ENCODE results near the gene CEP164.

Gene CEP164

DNA sequence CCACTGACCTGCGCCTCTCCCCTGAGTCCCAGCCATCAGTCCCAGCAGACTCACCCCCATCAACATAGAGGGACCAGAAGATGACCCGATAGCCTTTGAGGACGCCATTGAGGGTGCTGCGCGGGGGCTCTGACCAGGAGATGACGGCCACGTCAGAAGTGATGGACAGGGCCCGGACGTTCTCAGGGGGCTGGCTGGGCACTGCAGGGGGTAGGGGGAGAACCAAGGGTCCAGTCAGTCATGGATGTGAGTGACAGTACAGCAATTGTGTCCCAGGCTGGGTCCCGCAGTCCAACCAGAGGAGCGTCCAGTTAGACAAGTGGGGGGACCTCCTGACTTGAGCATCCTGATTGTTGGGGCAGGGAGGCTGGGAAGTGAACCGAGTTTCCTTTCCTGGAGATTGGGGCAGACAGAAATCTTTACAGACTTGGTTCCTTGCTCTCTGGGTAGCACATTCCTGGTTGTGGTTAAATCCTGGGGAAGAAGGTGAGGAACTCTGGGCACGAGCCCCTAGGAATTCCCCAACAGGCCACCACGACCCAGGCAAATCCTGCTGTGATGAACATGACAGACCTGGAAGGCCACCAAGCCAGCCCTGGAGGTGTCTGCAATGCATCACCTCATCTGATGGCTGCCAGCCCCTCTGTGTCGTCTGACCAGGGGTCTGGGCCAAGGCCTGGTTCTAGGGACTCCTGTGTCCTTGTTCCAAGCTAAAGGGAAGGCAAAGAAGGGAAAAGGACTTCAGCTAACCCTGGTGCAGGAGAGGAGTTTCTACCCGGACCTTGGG lies 133.9 kb downstream of the CEP164 start:
- Histone ChIP-seq H3K9me3 (ENCODE audit: control insufficient read depth in 1 of 2, low read length in 2 of 2) (no peaks in the 10 kb centered on the region), H3K4me3 (ENCODE audit: low read depth in 1 of 2, low read length in 2 of 2) (no peak overlapping the region), H3K27ac (ENCODE audit: low read length) (no peak overlapping the region), H3K36me3 (ENCODE audit: control insufficient read depth in 1 of 2, insufficient read depth in 2 of 2, low read length in 2 of 2) (peaks cover 0 to 6% of the 10 kb centered on the region in 2 donors), H3K4me1 (ENCODE audit: control insufficient read depth in 1 of 2, insufficient read depth in 2 of 2, low read length in 2 of 2) (no peaks in the 10 kb centered on the region), H3K27me3 (ENCODE audit: low read depth, low read length) (no peaks in the 10 kb centered on the region)

DNA sequence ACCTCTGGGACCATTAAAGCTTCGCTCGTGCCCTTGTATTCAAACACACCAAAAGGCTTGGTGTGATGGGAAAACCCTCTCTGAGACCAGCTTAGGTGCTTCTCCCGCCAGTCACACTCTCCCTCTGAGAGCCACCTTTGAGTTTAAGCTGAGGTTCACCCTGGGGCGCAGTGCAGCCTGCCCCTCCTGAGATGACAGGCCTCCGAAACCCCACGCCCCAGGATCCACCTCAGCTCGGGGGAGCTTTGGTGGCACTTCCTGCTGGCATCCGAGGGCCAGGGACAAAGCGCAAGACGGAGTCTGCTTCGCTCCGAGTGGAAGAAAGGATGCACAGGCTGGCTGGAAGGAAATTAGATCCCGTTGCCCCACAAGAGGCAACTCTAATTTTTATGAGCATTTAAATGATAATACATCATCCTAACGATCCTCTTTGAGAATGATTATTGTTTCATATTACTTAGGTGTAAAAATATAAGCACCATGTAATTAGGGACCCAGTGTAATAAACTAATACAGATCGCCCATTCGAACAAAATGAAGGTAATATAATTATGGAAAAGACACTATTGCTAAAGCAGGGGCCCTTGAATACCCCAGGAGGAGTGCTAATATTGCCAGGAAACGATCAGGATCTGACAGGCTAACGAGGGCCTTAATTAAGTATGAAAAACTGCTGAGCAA lies 134.7 kb downstream of the CEP164 start:
- Histone ChIP-seq H3K36me3 (ENCODE audit: control insufficient read depth in 1 of 2, insufficient read depth in 2 of 2, low read length in 2 of 2) (peaks cover 0 to 6% of the 10 kb centered on the region in 2 donors), H3K27me3 (ENCODE audit: low read depth, low read length) (no peaks in the 10 kb centered on the region), H3K9me3 (ENCODE audit: control insufficient read depth in 1 of 2, low read length in 2 of 2) (no peaks in the 10 kb centered on the region), H3K27ac (ENCODE audit: low read length) (no peak overlapping the region), H3K4me1 (ENCODE audit: control insufficient read depth in 1 of 2, insufficient read depth in 2 of 2, low read length in 2 of 2) (no peaks in the 10 kb centered on the region), H3K4me3 (ENCODE audit: low read depth in 1 of 2, low read length in 2 of 2) (no peak overlapping the region)

DNA sequence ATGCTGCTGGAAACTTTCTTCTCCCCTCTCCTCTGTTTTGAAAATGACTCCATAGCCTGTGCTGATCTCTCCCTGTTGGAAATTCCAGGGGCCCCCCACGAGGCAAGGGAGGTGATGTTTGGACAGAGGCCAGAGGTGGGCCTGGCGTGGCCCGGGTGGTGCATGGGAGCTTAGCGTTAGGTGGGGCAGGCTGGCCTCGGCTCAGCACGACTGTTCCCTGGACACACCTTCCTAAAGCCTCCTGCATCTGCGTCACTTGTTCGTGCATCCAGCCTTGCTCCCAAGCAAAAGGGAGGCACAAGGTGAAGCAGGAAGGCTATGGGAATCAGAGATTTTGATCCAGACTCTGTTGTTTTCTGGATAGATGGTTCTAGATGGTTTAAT lies 135.2 kb downstream of the CEP164 start:
- Histone ChIP-seq H3K9me3 (ENCODE audit: control insufficient read depth in 1 of 2, low read length in 2 of 2) (no peaks in the 10 kb centered on the region), H3K4me1 (ENCODE audit: control insufficient read depth in 1 of 2, insufficient read depth in 2 of 2, low read length in 2 of 2) (no peaks in the 10 kb centered on the region), H3K27ac (ENCODE audit: low read length) (no peak overlapping the region), H3K36me3 (ENCODE audit: control insufficient read depth in 1 of 2, insufficient read depth in 2 of 2, low read length in 2 of 2) (peaks cover 0 to 6% of the 10 kb centered on the region in 2 donors), H3K27me3 (ENCODE audit: low read depth, low read length) (no peaks in the 10 kb centered on the region), H3K4me3 (ENCODE audit: low read depth in 1 of 2, low read length in 2 of 2) (no peak overlapping the region)

Data from muscle layer of duodenum (tissue), 2 donors.